H1 (cell line): ENCODE measurements around the gene SPDYE3. TPM values are rescaled to one million over a fixed set of nuclear protein-coding genes. Genes with fewer than 3 reads are reported as not detected.
"Not testable (repeated sequence)": the region's sequence is repeated elsewhere in the genome, so short reads cannot be mapped to it uniquely, and the experiment has no call there.

Source experiments
- CTCF ChIA-PET: fragments of 300-600 bp; sonication (Branson Sonifier 250); formaldehyde crosslinking; loops from one replicate; lab custom pipeline; 2021; ENCODE audit not compliant: partially characterized antibody; lab: Charles Lee
- POLR2A ChIA-PET: fragments of 300-600 bp; sonication (Branson Sonifier 250); formaldehyde crosslinking; loops from one replicate; lab custom pipeline; 2021; ENCODE audit warnings: inconsistent platforms; ENCODE audit not compliant: partially characterized antibody; lab: Charles Lee
- DNase-seq, 2 experiments: peaks; one replicate each; pipeline versions ENCODE4 v3.0.0 to v3.0.0-alpha.2; 2010 to 2022; ENCODE audit warnings: low spot score in 2 of 2, low read depth in 1 of 2, mixed read lengths in 1 of 2
- FAIRE-seq: peaks from 2 replicates; lab custom pipeline; 2011; peaks lifted over from hg19 to GRCh38; lab: Jason Lieb, UNC
- H2AFZ ChIP-seq: 2 replicates; pipeline ENCODE4 v1.8.1; 2012; ENCODE audit warnings: low read length, inconsistent platforms
- H2AK5ac ChIP-seq: 2 replicates; pipeline ENCODE4 v1.6.1; 2013; ENCODE audit warnings: low read depth, low read length
- H2BK120ac ChIP-seq: replicated peaks from 2 replicates; pipeline ENCODE3; 2013; ENCODE audit warnings: low read depth, low read length, inconsistent platforms
- H2BK12ac ChIP-seq: 2 replicates; pipeline ENCODE4 v1.6.1; 2013; ENCODE audit warnings: low read depth, low read length
- H2BK15ac ChIP-seq: 2 replicates; pipeline ENCODE4 v1.6.1; 2013; ENCODE audit warnings: low read length
- H2BK20ac ChIP-seq: 2 replicates; pipeline ENCODE4 v1.6.1; 2013; ENCODE audit warnings: low read length
- H2BK5ac ChIP-seq: 2 replicates; pipeline ENCODE4 v1.6.1; 2013; ENCODE audit warnings: low read depth, low read length
- H3K14ac ChIP-seq: 2 replicates; pipeline ENCODE4 v1.6.1; 2013; ENCODE audit warnings: inconsistent platforms; ENCODE audit not compliant: insufficient read length
- H3K18ac ChIP-seq: 2 replicates; pipeline ENCODE4 v1.6.1; 2013; ENCODE audit warnings: low read length; ENCODE audit errors: extremely low read depth
- H3K23ac ChIP-seq: 2 replicates; pipeline ENCODE4 v1.6.1; 2013; ENCODE audit warnings: inconsistent platforms; ENCODE audit not compliant: insufficient read length
- H3K23me2 ChIP-seq: 2 replicates; pipeline ENCODE4 v1.6.1; 2013; ENCODE audit warnings: low read depth, low read length
- H3K27ac ChIP-seq: 2 replicates; pipeline ENCODE4 v1.6.1; 2011; ENCODE audit warnings: low read depth, low read length, inconsistent platforms
- H3K27me3 ChIP-seq, 4 experiments: replicated peaks in 1 of 4; 1 replicate in 1 of 4; 2 replicates in 3 of 4; pipeline versions ENCODE4 v1.6.1 to v1.8.1; 2011 to 2013; ENCODE audit warnings: low read length in 3 of 4, mild to moderate bottlenecking in 3 of 4, inconsistent platforms in 2 of 4, mixed read lengths in 2 of 4, moderate library complexity in 1 of 4; ENCODE audit not compliant: control insufficient read depth in 3 of 4, insufficient read depth in 3 of 4; ENCODE audit errors: extremely low read depth in 1 of 4
- H3K36me3 ChIP-seq, 4 experiments: 2 replicates each; pipeline versions ENCODE4 v1.6.1 to v1.8.1; 2011 to 2013; ENCODE audit warnings: mild to moderate bottlenecking in 4 of 4, low read length in 3 of 4, moderate library complexity in 2 of 4, control low read depth in 1 of 4, inconsistent platforms in 1 of 4; ENCODE audit not compliant: insufficient read depth in 4 of 4, control insufficient read depth in 2 of 4
- H3K4ac ChIP-seq: replicated peaks from 2 replicates; pipeline ENCODE3; 2013; ENCODE audit warnings: low read length, low read depth, mixed read lengths, inconsistent platforms; ENCODE audit not compliant: insufficient read length
- H3K4me1 ChIP-seq, 4 experiments: replicated peaks in 1 of 4; 1 replicate in 1 of 4; 2 replicates in 3 of 4; pipeline versions ENCODE4 v1.6.1 to v1.8.1; 2011 to 2013; ENCODE audit warnings: low read length in 3 of 4, inconsistent platforms in 2 of 4, mixed read lengths in 1 of 4; ENCODE audit not compliant: insufficient read depth in 4 of 4, control insufficient read depth in 3 of 4
- H3K4me2 ChIP-seq, 2 experiments: 2 replicates each; pipeline versions ENCODE4 v1.6.1 to v1.8.1; 2011 to 2013; ENCODE audit warnings: low read depth in 2 of 2, low read length in 2 of 2, control low read depth in 1 of 2, inconsistent platforms in 1 of 2, mild to moderate bottlenecking in 1 of 2; ENCODE audit not compliant: insufficient read depth in 1 of 2
- H3K4me3 ChIP-seq, 4 experiments: fragments of 200-600, 300-600 bp in 1 of 4; sonication (generic), shearing (Covaris generic), sonication (Bioruptor Twin) in 1 of 4; 2 replicates each; pipeline versions ENCODE4 v1.5.1 to v1.8.1; 2011 to 2016; ENCODE audit warnings: low read length in 4 of 4, low read depth in 3 of 4, control low read depth in 2 of 4, inconsistent platforms in 2 of 4, mild to moderate bottlenecking in 2 of 4, mixed read lengths in 1 of 4, moderate library complexity in 1 of 4; ENCODE audit not compliant: insufficient read depth in 2 of 4; ENCODE audit errors: extremely low read depth in 1 of 4
- H3K56ac ChIP-seq: replicated peaks from 2 replicates; pipeline ENCODE3; 2013; ENCODE audit warnings: low read depth, mild to moderate bottlenecking, mixed read lengths, low read length, inconsistent platforms; ENCODE audit not compliant: insufficient read length
- H3K79me1 ChIP-seq: 2 replicates; pipeline ENCODE4 v1.6.1; 2013; ENCODE audit warnings: low read depth, low read length, control low read depth
- H3K79me2 ChIP-seq, 2 experiments: 2 replicates each; pipeline versions ENCODE4 v1.6.1 to v1.8.1; 2012 to 2013; ENCODE audit warnings: low read length in 2 of 2, mild to moderate bottlenecking in 2 of 2, inconsistent platforms in 1 of 2; ENCODE audit not compliant: insufficient read depth in 2 of 2, control insufficient read depth in 1 of 2
- H3K9ac ChIP-seq, 4 experiments: replicated peaks in 1 of 4; 1 replicate in 1 of 4; 2 replicates in 3 of 4; pipeline versions ENCODE4 v1.6.1 to v1.8.1; 2011 to 2013; ENCODE audit warnings: low read depth in 3 of 4, low read length in 3 of 4, control low read depth in 2 of 4, mild to moderate bottlenecking in 2 of 4, moderate library complexity in 2 of 4, inconsistent platforms in 1 of 4; ENCODE audit errors: extremely low read depth in 1 of 4
- H3K9me3 ChIP-seq, 2 experiments: 2 replicates each; pipeline versions ENCODE4 v1.6.1 to v1.8.1; 2012 to 2013; ENCODE audit warnings: mild to moderate bottlenecking in 2 of 2, moderate library complexity in 2 of 2, control low read depth in 1 of 2, inconsistent platforms in 1 of 2, low read depth in 1 of 2, low read length in 1 of 2, mixed read lengths in 1 of 2; ENCODE audit not compliant: insufficient read depth in 2 of 2
- H4K20me1 ChIP-seq, 2 experiments: replicated peaks in 1 of 2; 2 replicates each; pipeline versions ENCODE3 to v1.8.1; 2011 to 2013; ENCODE audit warnings: inconsistent platforms in 2 of 2, low read length in 2 of 2, mild to moderate bottlenecking in 1 of 2; ENCODE audit not compliant: insufficient read depth in 2 of 2, control insufficient read depth in 1 of 2
- H4K5ac ChIP-seq: 2 replicates; pipeline ENCODE4 v1.6.1; 2013; ENCODE audit warnings: low read length, low read depth, mixed read lengths, inconsistent platforms; ENCODE audit not compliant: insufficient read length
- H4K8ac ChIP-seq: 2 replicates; pipeline ENCODE4 v1.8.0; 2013; ENCODE audit warnings: mild to moderate bottlenecking, moderate library complexity, low read length, inconsistent platforms; ENCODE audit not compliant: insufficient read depth; ENCODE audit errors: extremely low read depth
- H4K91ac ChIP-seq: replicated peaks from 2 replicates; pipeline ENCODE3; 2013; ENCODE audit warnings: low read length, mixed read lengths, inconsistent platforms; ENCODE audit not compliant: insufficient read length
- E2F6 ChIP-seq: IDR thresholded peaks from 2 replicates; pipeline ENCODE4 v1.6.1; 2012; ENCODE audit warnings: inconsistent platforms
- WGBS, 2 experiments: shearing (Covaris generic) in 1 of 2; methylation state at CpG; one replicate each; pipeline versions ENCODE4 v1.1.6 to v1.1.7; 2013 to 2015; ENCODE audit warnings: low lambda C conversion rate in 2 of 2, mixed read lengths in 2 of 2, inconsistent platforms in 1 of 2, low coverage in 1 of 2, missing lambda C conversion rate in 1 of 2; ENCODE audit not compliant: insufficient replicate concordance in 2 of 2, insufficient coverage in 1 of 2, insufficient read length in 1 of 2; ENCODE audit errors: extremely low coverage in 1 of 2, missing lambda C conversion rate in 1 of 2; 5-methylcytosine and 5-hydroxymethylcytosine counted together
- polyA plus RNA-seq, 7 experiments: library from polyadenylated mRNA; depleted of rRNA in 3 of 7; stranded (reverse) in 5 of 7; unstranded in 2 of 7; fragments of >200 nt in 5 of 7; fragments of 200-250 nt in 2 of 7; gene quantifications; 1 replicate in 5 of 7; 2 replicates in 1 of 7; 4 replicates in 1 of 7; pipeline versions ENCODE4 v1.2.1 to v1.2.3, GENCODE V29; 2011 to 2013; ENCODE audit warnings: missing spikeins in 2 of 7, mixed read lengths in 2 of 7
- total RNA-seq: library from RNA; stranded (reverse); fragmentation: NEBNext Ultra II Directional; extraction: Animal tissue kit (Norgen Biotek cat#: 25700); gene quantifications from 2 replicates; pipeline ENCODE4 v1.2.1, GENCODE V29; 2021

Gene SPDYE3
- total and polyA plus RNA-seq, 2 of the 8 experiments (the other 6 are each of a cell fraction or from before 2014, with no cell fraction given): not detected

- not testable (repeated sequence) for H2BK5ac ChIP-seq, H3K23me2 ChIP-seq, H2BK15ac ChIP-seq, H3K27me3 ChIP-seq, H3K56ac ChIP-seq, H3K79me1 ChIP-seq, H3K23ac ChIP-seq, H3K36me3 ChIP-seq, FAIRE-seq, H2BK120ac ChIP-seq, H2BK20ac ChIP-seq, H4K5ac ChIP-seq, H3K27ac ChIP-seq, H2AFZ ChIP-seq, DNase-seq, H4K20me1 ChIP-seq, H2BK12ac ChIP-seq, H2AK5ac ChIP-seq, H3K4ac ChIP-seq, H3K9me3 ChIP-seq
- Histone ChIP-seq H3K4me2 (peak overlapping the region; percentile 18 to 74), H3K4me3 (peak overlapping the region; percentile 53 to 73 (median 60)), H3K79me2 (peaks cover 3 to 23% of the 10 kb centered on the region in 2 experiments), H3K4me1 (peaks cover 0 to 13% (median 9%) of the 10 kb centered on the region in 4 experiments; a peak in 6 of 7 replicates)
- ChIA-PET CTCF (interaction anchor here (1.4 kb wide), 1 partner anchor 142 kb away, joined by 5 read pairs; no protein-coding TSS in a partner anchor), POLR2A (interaction anchor here (0.6 to 1.7 kb wide), 5 partner anchors 11 to 142 kb away, joined by 3 to 4 read pairs (median 3); partner anchors contain the start of genes GPC2 and STAG3)
- 13% methylated on average over 10 of the region's 11 CpGs; no CpG with 5 or more reads in 1 of the 2 experiments for WGBS, 2 experiments
- 0 out of 2 replicates have a peak, but pooled peaks have one; percentile 26 for TF ChIP-seq E2F6
- TF ChIP-seq, all 59 proteins: peak for 1; not testable (repeated sequence) for 58
- peak overlapping the region; percentile 32; the same call in 1 of the 2 replicates for H3K18ac ChIP-seq
- not testable (repeated sequence) for H4K91ac ChIP-seq, H3K14ac ChIP-seq, H4K8ac ChIP-seq, H3K9ac ChIP-seq
Measured at GRCh38 chr7:100272538-100272902, 35.0 kb upstream of the SPDYE3 start.
